ENCODE measurements around the gene CCDC184. TPM values are rescaled to one million over a fixed set of nuclear protein-coding genes. Genes with fewer than 3 reads are reported as not detected.

CCDC184 gene
- total and polyA plus RNA-seq, 2 experiments from 2014 or later, result 4.8 to 13.8 TPM

- Histone ChIP-seq H3K9me3 (ENCODE audit: low read depth) (no peaks in the 10 kb centered on the region), H3K9me2 (replicated peaks; ENCODE audit: insufficient read depth) (no peaks in the 10 kb centered on the region), H2AFZ (no peak overlapping the region), H4K20me1 (ENCODE audit: insufficient read depth, poor library complexity, severe bottlenecking) (no peaks in the 10 kb centered on the region), H3K36me3 (replicated peaks; ENCODE audit: insufficient read depth, low read depth) (no peaks in the 10 kb centered on the region), H3K4me2 (no peak overlapping the region), H3K4me3 (no peak overlapping the region), H3K79me2 (no peaks in the 10 kb centered on the region), H3K4me1 (ENCODE audit: insufficient read depth) (no peaks in the 10 kb centered on the region), H3K27ac (no peak overlapping the region), H3K27me3 (no peaks in the 10 kb centered on the region)
- 85% methylated on average over 2 of the region's 2 CpGs for WGBS (ENCODE audit: low lambda C conversion rate, missing lambda C conversion rate)
- no peak for TF ChIP-seq EZH2phosphoT487 (IDR thresholded peaks at IDR 0.05; ENCODE audit: low read depth, severe bottlenecking, unreplicated experiment)
- TF ChIP-seq EZH2 (IDR thresholded peaks at IDR 0.05; ENCODE audit: borderline replicate concordance), result no peak
- no peak for TF ChIP-seq CTCF (IDR thresholded peaks at IDR 0.05; ENCODE audit: poor library complexity)
- no peak for DNase-seq (ENCODE audit: low spot score)
These were observed 19.0 kb upstream of the CCDC184 start for GRCh38 chr12:48164451-48164850.

- Histone ChIP-seq H3K27ac (no peak overlapping the region), H3K4me2 (no peak overlapping the region), H3K4me1 (ENCODE audit: insufficient read depth) (no peaks in the 10 kb centered on the region), H3K27me3 (no peaks in the 10 kb centered on the region), H2AFZ (no peak overlapping the region), H3K36me3 (replicated peaks; ENCODE audit: insufficient read depth, low read depth) (no peaks in the 10 kb centered on the region), H3K4me3 (no peak overlapping the region), H3K9me3 (ENCODE audit: low read depth) (no peaks in the 10 kb centered on the region), H4K20me1 (ENCODE audit: insufficient read depth, poor library complexity, severe bottlenecking) (no peaks in the 10 kb centered on the region), H3K79me2 (no peaks in the 10 kb centered on the region), H3K9me2 (replicated peaks; ENCODE audit: insufficient read depth) (no peaks in the 10 kb centered on the region)
- peak; percentile 79 for DNase-seq (ENCODE audit: low spot score)
- TF ChIP-seq CTCF (IDR thresholded peaks at IDR 0.05; ENCODE audit: poor library complexity), result peak; percentile 88
- no peak for TF ChIP-seq EZH2 (IDR thresholded peaks at IDR 0.05; ENCODE audit: borderline replicate concordance)
- no peak for TF ChIP-seq EZH2phosphoT487 (IDR thresholded peaks at IDR 0.05; ENCODE audit: low read depth, severe bottlenecking, unreplicated experiment)
- WGBS (ENCODE audit: low lambda C conversion rate, missing lambda C conversion rate), result 34% methylated on average over 2 of the region's 2 CpGs
These were observed 18.1 kb upstream of the CCDC184 start for GRCh38 chr12:48165089-48165981.

- Histone ChIP-seq H3K9me2 (replicated peaks; ENCODE audit: insufficient read depth) (no peaks in the 10 kb centered on the region), H3K4me1 (ENCODE audit: insufficient read depth) (no peaks in the 10 kb centered on the region), H4K20me1 (ENCODE audit: insufficient read depth, poor library complexity, severe bottlenecking) (no peaks in the 10 kb centered on the region), H3K4me3 (no peak overlapping the region), H3K4me2 (no peak overlapping the region), H3K9me3 (ENCODE audit: low read depth) (no peaks in the 10 kb centered on the region), H3K27ac (no peak overlapping the region), H3K79me2 (no peaks in the 10 kb centered on the region), H2AFZ (no peak overlapping the region), H3K27me3 (no peaks in the 10 kb centered on the region), H3K36me3 (replicated peaks; ENCODE audit: insufficient read depth, low read depth) (no peaks in the 10 kb centered on the region)
- TF ChIP-seq CTCF (IDR thresholded peaks at IDR 0.05; ENCODE audit: poor library complexity), result no peak
- TF ChIP-seq EZH2 (IDR thresholded peaks at IDR 0.05; ENCODE audit: borderline replicate concordance), result no peak
- TF ChIP-seq EZH2phosphoT487 (IDR thresholded peaks at IDR 0.05; ENCODE audit: low read depth, severe bottlenecking, unreplicated experiment), result no peak
- WGBS (ENCODE audit: low lambda C conversion rate, missing lambda C conversion rate), result 88% methylated on average over 19 of the region's 19 CpGs
- no peak for DNase-seq (ENCODE audit: low spot score)
These were observed 14.4 kb upstream of the CCDC184 start for GRCh38 chr12:48169011-48169410.
